Measurements from ENCODE around the gene TRAF2. TPM values are rescaled to one million over a fixed set of nuclear protein-coding genes. Genes with fewer than 3 reads are reported as not detected.

Gene TRAF2
- total RNA-seq, 2 experiments from 2014 or later, result 43.6 to 45.7 TPM

DNA sequence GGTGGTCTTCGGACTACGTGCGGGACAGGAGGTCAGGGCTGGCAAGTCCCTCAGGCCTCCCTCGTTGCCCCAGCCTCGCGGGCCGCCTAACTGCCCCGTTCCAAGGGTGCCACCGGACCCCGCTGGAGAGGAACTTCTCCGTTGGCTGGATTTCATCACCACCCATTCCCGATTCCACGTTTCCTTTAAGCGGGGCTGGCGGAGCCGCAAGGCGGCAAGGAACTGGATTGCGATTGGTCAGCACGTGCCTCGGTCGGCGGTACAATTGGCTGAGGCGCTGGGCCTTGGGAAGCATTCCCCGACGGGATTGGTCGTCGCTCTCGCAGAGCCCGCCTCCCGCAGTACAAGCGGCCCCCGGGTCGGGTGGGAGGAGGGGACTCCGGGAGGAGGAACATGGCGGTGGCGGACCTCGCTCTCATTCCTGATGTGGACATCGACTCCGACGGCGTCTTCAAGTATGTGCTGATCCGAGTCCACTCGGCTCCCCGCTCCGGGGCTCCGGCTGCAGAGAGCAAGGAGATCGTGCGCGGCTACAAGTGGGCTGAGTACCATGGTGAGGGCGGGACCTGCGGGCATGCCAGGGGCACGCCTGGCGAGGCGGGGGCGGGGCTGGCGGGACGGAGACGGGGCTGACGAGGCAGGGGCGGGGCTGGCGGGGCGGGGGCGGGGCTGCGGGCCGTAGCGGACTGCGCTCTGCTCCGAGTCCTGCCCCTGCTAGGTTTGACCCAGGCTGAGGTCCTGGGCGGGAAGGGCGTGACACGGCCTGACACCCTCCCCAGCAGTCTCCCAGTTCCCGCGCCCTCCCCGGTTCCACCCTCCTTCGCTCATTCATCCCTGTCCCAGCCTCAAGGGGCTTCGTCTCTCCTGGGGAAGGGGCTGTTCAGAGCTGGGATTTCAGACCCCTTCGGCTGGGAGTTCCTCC is 37.0 kb upstream of the TRAF2 start, which contains the start of gene PHPT1:
Gene PHPT1, plus strand, starts transcription at position 372 of the 922 bp plus-strand sequence. Its CDS starts 22 bp downstream, at position 394.
- Mint-ChIP-seq H3K36me3 (ENCODE audit: low read depth) (peaks cover 13% of the 10 kb centered on the region), H3K4me1 (peaks cover 21% of the 10 kb centered on the region), H3K4me3 (peak within 1 kb of the TSS; percentile 93), H3K9me3 (no peaks in the 10 kb centered on the region), H3K27ac (peak within 1 kb of the TSS; percentile 85), H3K27me3 (peaks cover 18% of the 10 kb centered on the region)
- peak; percentile 97 for DNase-seq
- CTCF ChIA-PET, result interaction anchor here (0.6 to 2.6 kb wide), 4 partner anchors 38 to 186 kb away, joined by 3 to 9 read pairs (median 4); partner anchors contain the start of gene TMEM141
- POLR2A ChIA-PET, result interaction anchor here (1.5 to 3.0 kb wide), 2 partner anchors 33 to 37 kb away, joined by 5 to 19 read pairs; partner anchors contain the start of gene TRAF2

DNA sequence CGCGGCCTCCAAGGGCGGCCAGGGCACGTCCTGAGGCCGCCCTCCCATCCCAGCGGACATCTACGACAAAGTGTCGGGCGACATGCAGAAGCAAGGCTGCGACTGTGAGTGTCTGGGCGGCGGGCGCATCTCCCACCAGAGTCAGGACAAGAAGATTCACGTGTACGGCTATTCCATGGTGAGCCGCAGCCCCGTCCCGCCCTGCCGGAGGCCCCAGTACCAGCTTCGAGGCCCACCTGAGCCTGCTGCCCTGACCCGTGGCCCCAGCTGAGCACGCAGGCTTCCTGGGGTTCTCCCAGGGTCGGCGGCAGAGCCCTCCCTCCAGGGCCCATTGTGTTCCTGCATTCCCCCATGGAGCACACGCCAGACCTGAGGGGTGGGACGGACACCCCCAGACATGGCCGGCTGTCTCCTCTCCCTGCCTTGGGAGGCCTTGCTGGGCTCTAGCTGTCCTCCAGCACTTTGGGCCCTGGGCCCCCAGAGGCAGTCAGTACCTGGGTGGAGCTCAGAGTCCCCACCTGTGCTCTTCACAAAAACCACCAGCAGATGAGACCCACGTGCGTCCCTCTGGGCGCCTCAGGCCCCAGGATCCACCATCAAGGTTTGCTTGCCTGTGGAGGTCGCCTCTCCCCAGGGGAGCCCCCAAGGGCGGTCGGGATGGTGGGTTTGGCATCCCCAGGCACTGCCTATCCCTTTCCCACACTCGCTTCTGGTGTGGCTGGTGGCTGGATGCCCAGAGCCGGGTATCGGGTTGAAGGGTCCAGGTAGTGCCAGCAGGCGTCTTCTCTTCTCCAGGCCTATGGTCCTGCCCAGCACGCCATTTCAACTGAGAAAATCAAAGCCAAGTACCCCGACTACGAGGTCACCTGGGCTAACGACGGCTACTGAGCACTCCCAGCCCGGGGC is 36.1 kb upstream of the TRAF2 start:
- no peaks in the 10 kb centered on the region for H3K9me3 Mint-ChIP-seq
- no peak for DNase-seq
- CTCF ChIA-PET, result interaction anchor here (0.6 to 1.5 kb wide), 2 partner anchors 39 to 62 kb away, joined by 3 to 4 read pairs; no protein-coding TSS in a partner anchor
- peak overlapping the region; percentile 59 for H3K27ac Mint-ChIP-seq
- POLR2A ChIA-PET, result no interaction called here
- peaks cover 16% of the 10 kb centered on the region for H3K27me3 Mint-ChIP-seq
- H3K4me3 Mint-ChIP-seq, result peak overlapping the region; percentile 93
- H3K36me3 Mint-ChIP-seq (ENCODE audit: low read depth), result peaks cover 12% of the 10 kb centered on the region
- H3K4me1 Mint-ChIP-seq, result peaks cover 21% of the 10 kb centered on the region

DNA sequence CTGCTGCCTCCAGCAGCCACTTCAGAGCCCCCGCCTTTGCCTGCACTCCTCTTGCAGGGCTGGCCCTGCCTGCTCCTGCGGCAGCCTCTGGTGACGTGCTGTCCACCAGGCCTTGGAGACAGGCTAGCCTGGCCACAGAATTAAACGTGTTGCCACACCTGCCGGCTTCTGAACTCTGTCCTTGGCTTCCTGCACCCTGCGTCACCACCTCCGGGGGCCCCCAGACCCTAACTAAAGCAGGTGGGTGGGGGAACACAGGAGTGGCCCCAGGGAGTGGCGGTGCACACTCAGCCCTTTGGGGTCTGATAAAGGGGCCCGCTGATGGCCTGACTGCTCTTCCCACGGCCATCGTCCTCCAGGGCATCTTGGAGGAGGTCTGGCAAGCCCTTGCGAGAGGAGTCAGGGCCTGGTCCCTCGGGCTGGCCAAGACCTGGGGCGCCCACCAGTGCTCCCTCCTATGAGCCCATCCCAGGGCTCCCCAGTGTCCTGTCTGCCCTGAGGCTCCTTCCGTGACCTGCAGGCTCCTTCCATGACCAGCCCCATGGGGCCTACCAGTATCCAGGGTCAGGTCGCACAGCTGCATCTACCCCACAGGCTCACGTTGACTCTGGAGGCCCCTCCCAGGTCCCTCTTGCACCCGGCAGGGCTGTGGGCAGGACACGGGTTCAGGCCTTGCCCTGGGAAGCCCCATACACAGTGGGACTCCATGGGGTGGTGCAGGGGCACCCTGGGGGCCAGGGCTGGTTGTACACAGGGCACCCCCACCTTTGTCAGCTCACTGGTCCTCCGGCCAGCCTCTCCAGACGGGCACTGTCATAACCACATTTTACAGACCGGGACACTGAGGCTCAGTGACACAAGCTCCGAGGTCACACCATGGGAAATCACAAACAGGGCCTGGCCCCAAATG is 35.2 kb upstream of the TRAF2 start:
- Mint-ChIP-seq H3K4me3 (no peak overlapping the region), H3K9me3 (no peaks in the 10 kb centered on the region), H3K27ac (peak overlapping the region; percentile 21), H3K36me3 (ENCODE audit: low read depth) (peaks cover 10% of the 10 kb centered on the region), H3K4me1 (peaks cover 20% of the 10 kb centered on the region), H3K27me3 (peaks cover 13% of the 10 kb centered on the region)
- CTCF ChIA-PET, result interaction anchor here (1.5 kb wide), 1 partner anchor 63 kb away, joined by 3 read pairs; no protein-coding TSS in a partner anchor
- DNase-seq, result no peak
- POLR2A ChIA-PET, result interaction anchor here (1.5 kb wide), 1 partner anchor 30 kb away, joined by 3 read pairs; no protein-coding TSS in a partner anchor

DNA sequence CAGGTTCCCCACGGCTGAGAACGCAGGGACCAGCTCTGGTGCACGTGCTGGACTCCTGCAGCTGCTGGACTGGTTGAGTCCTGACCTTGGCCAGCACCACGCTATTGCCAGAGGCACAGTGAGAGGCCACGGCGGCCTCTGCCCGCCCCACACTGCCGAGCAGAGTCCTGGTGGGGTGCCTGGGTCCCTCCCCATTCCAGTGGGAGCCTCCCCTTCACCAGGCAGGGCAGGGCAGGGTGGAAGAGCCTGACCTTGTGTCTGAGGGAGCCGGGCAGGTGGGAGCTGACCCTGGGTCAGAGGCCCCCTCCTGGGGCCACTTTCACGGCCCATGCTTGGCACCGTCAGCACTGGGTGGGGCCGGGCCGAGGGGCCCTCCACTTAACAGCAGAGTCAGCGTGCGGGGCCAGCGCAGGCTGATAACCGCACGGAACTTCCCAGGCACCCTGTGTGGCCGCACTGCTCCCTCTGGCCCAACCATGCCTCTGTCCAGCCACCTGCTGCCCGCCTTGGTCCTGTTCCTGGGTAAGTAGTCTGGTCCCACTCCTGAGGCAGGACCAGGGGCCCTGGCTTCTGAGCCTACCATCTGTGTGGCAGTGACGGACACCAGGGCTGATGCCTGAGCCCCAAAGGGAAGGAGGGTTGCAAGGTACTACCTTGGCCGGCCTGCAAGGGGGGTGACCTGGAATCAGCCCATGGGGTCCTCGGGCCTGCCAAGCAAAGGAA is 34.2 kb upstream of the TRAF2 start, which contains the start of gene MAMDC4:
Gene MAMDC4, plus strand, starts transcription at position 406 of the 723 bp plus-strand sequence. Its CDS starts 71 bp downstream, at position 477.
- Mint-ChIP-seq H3K36me3 (ENCODE audit: low read depth) (peaks cover 7% of the 10 kb centered on the region), H3K27ac (peak within 1 kb of the TSS; percentile 21), H3K4me3 (no peak within 1 kb of the TSS), H3K27me3 (peaks cover 7% of the 10 kb centered on the region), H3K9me3 (no peaks in the 10 kb centered on the region), H3K4me1 (peaks cover 14% of the 10 kb centered on the region)
- no peak for DNase-seq
- ChIA-PET POLR2A (interaction anchor here (1.5 kb wide), 1 partner anchor 29 kb away, joined by 3 read pairs; no protein-coding TSS in a partner anchor), CTCF (no interaction called here)

DNA sequence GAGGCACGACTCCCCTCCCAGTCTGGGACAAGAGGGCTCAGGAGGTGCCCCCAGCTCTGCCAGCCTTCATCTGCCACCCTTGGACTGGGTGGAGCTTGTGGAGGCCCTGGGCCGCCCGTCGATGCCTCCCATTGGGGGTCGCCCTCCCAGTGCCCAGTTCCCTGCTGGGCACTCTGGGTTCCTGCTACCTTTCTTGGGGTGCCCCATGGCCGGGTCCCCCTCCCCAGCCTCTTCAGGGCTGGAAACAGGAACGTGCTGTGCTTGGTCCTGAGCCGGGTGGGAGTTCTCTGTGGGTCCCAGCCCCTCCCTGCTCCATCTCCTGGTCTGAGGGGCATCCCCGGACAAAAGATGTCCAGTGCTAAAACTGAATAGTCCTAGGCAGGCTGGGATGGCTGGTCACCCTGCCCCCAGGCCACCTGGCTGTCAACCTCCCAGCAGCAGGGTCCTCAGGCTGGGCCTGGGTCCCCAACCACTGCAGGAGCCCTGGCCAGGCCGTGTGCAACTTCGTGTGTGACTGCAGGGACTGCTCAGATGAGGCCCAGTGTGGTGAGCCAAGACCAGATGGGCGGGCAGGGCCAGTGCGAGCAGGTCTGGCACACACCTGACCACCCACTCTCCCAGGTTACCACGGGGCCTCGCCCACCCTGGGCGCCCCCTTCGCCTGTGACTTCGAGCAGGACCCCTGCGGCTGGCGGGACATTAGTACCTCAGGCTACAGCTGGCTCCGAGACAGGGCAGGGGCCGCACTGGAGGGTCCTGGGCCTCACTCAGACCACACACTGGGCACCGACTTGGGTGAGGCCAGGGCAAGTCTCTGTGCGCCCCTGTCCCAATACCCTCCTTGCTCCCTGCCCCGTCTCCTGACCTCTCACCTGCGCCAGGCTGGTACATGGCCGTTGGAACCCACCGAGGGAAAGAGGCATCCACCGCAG is 33.4 kb upstream of the TRAF2 start:
- H3K9me3 Mint-ChIP-seq, result no peaks in the 10 kb centered on the region
- peaks cover 2% of the 10 kb centered on the region for H3K36me3 Mint-ChIP-seq (ENCODE audit: low read depth)
- H3K4me1 Mint-ChIP-seq, result peaks cover 8% of the 10 kb centered on the region
- DNase-seq, result no peak
- no peak overlapping the region for H3K27ac Mint-ChIP-seq
- CTCF ChIA-PET, result interaction anchor here (0.6 kb wide), 1 partner anchor 56 kb away, joined by 4 read pairs; no protein-coding TSS in a partner anchor
- H3K27me3 Mint-ChIP-seq, result peaks cover 2% of the 10 kb centered on the region
- no peak overlapping the region for H3K4me3 Mint-ChIP-seq
- POLR2A ChIA-PET, result interaction anchor here (1.5 kb wide), 1 partner anchor 28 kb away, joined by 3 read pairs; no protein-coding TSS in a partner anchor

GRCh38 chr9:136853596-136854112 is 32.7 kb upstream of the TRAF2 start:
- no peak overlapping the region for H3K27ac Mint-ChIP-seq
- peaks cover 7% of the 10 kb centered on the region for H3K4me1 Mint-ChIP-seq
- no peak overlapping the region for H3K4me3 Mint-ChIP-seq
- no peak for DNase-seq
- H3K27me3 Mint-ChIP-seq, result no peaks in the 10 kb centered on the region
- ChIA-PET POLR2A (no interaction called here), CTCF (no interaction called here)
- peaks cover 2% of the 10 kb centered on the region for H3K36me3 Mint-ChIP-seq (ENCODE audit: low read depth)
- no peaks in the 10 kb centered on the region for H3K9me3 Mint-ChIP-seq

GRCh38 chr9:136854113-136854841 is 32.0 kb upstream of the TRAF2 start:
- Mint-ChIP-seq H3K27me3 (no peaks in the 10 kb centered on the region), H3K4me3 (no peak overlapping the region), H3K9me3 (no peaks in the 10 kb centered on the region), H3K36me3 (ENCODE audit: low read depth) (peaks cover 2% of the 10 kb centered on the region), H3K27ac (no peak overlapping the region), H3K4me1 (peaks cover 7% of the 10 kb centered on the region)
- CTCF ChIA-PET, result no interaction called here
- no peak for DNase-seq
- POLR2A ChIA-PET, result no interaction called here

DNA sequence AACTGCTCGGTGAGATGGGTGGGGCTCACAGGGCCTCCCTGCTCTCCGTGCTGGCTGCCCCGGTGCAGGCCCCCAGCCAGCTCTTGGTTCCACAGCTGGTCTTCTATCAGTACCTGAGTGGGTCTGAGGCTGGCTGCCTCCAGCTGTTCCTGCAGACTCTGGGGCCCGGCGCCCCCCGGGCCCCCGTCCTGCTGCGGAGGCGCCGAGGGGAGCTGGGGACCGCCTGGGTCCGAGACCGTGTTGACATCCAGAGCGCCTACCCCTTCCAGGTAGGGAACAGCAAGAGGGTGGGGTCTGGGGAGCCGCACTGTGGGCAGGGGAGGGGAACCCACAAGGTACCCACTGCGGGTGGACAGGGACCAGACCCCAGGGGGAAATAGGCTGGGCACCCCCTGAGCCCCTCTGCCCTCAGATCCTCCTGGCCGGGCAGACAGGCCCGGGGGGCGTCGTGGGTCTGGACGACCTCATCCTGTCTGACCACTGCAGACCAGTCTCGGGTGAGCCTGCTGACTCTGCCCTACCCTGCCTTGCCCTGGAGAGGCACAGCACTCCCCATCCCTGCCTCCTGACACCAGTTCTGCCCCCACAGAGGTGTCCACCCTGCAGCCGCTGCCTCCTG is 31.4 kb upstream of the TRAF2 start:
- POLR2A ChIA-PET, result no interaction called here
- H3K4me3 Mint-ChIP-seq, result no peak overlapping the region
- H3K36me3 Mint-ChIP-seq (ENCODE audit: low read depth), result no peaks in the 10 kb centered on the region
- H3K27me3 Mint-ChIP-seq, result no peaks in the 10 kb centered on the region
- no peak overlapping the region for H3K27ac Mint-ChIP-seq
- CTCF ChIA-PET, result no interaction called here
- H3K9me3 Mint-ChIP-seq, result no peaks in the 10 kb centered on the region
- no peak for DNase-seq
- H3K4me1 Mint-ChIP-seq, result peaks cover 4% of the 10 kb centered on the region

GRCh38 chr9:136855461-136856078 is 30.7 kb upstream of the TRAF2 start:
- Mint-ChIP-seq H3K4me3 (no peak overlapping the region), H3K9me3 (no peaks in the 10 kb centered on the region), H3K27ac (no peak overlapping the region), H3K36me3 (ENCODE audit: low read depth) (no peaks in the 10 kb centered on the region), H3K27me3 (no peaks in the 10 kb centered on the region), H3K4me1 (peaks cover 1% of the 10 kb centered on the region)
- CTCF ChIA-PET, result no interaction called here
- DNase-seq, result no peak
- POLR2A ChIA-PET, result no interaction called here
